Left cardiac atrium (tissue), 4 donors: ENCODE measurements around the gene PLA2G10. TPM values are rescaled to one million over a fixed set of nuclear protein-coding genes. Genes with fewer than 3 reads are reported as not detected.

Experiments
- ATAC-seq, 2 donors: fragments of 200-7000 bp; cut with Tn5 transposase; one replicate each; pipeline ENCODE4 v1.9.1; 2020; ENCODE audit warnings: mild to moderate bottlenecking in 2 of 2, moderate library complexity in 2 of 2
- DNase-seq: peaks from one replicate; pipeline ENCODE4 v3.0.0-alpha.2; 2020
- intact Hi-C, 2 donors: fragments of 100-400 bp; cut with DNase I; formaldehyde crosslinking; loops; one replicate each; pipeline versions ENCODE4 v1.14.1 to v1.15.1; 2022 to 2023
- total RNA-seq, 2 donors: library from RNA; stranded (reverse); fragmentation: NEBNext Ultra II Directional; extraction: Animal tissue kit (Norgen Biotek cat#: 25700); gene quantifications; one replicate each; pipeline ENCODE4 v1.2.1, GENCODE V29; 2021
- donor health status: DM: no; HTN: yes; CAD: no.
- donor health status: DM: no; HTN: yes; CAD: no; lungs with severe emphysema.
- donor health status: DM: yes; HTN: yes; CAD: no.
- donor health status: Dilated cardiomyopathy.

Gene PLA2G10
- total RNA-seq, 2 donors from 2014 or later: not detected

- ATAC-seq: no peak
- no peak for DNase-seq
- intact Hi-C loops: no loop called here
These were observed 65.1 kb downstream of the PLA2G10 start for GRCh38 chr16:14628806-14629611.

- intact Hi-C loops: no loop called here
- no peak for ATAC-seq
These were observed 67.0 kb downstream of the PLA2G10 start for GRCh38 chr16:14627078-14627477.

More at GRCh38 chr16:14627078-14627477, 67.0 kb downstream of the PLA2G10 start:
- no peak for DNase-seq

Other genes with a start within 250 kb of the PLA2G10 start
- gene PARN, start 64.0 kb downstream of the PLA2G10 start, total RNA-seq: 10 to 100 TPM; 17.3 to 18.9 TPM
- 10 to 100 TPM; 29.8 to 37.7 TPM for gene BFAR, start 61.4 kb downstream of the PLA2G10 start, total RNA-seq
- 1 to 10 TPM in 1 of 2 donors, under 1 TPM in 1; 0.77 to 3.2 TPM for gene NPIPA3, start 9.1 kb upstream of the PLA2G10 start, total RNA-seq
- 1 to 10 TPM; 3.6 to 4.2 TPM for gene NPIPA2, start 48.2 kb upstream of the PLA2G10 start, total RNA-seq
- gene NOMO1, start 139.4 kb upstream of the PLA2G10 start, total RNA-seq: 100 to 1,000 TPM; 141 to 183 TPM
- gene NPIPA1, start 243.1 kb upstream of the PLA2G10 start, total RNA-seq: 10 to 100 TPM; 52.2 to 56.3 TPM